ENCODE measurements around the gene SLIT1.

DNA sequence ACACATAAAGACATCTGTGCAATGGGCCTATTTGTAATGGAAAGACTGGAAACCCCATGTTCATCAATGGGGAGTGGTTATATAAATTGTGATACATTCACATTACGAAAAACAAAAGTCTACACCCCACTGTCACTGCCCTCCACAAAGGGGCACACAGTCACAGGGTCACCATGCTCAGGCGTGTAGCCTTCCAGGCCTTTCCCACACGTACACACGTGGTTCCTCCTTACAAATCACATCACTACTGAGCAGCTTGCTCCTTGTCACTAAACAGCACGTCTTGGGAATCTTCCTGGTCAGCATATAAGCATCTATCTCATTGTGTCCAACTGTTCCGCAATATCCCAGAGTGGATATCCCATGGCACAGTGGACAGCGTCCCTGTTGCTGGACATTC is 163.1 kb downstream of the SLIT1 start:
- TF ChIP-seq, protein P1, sequence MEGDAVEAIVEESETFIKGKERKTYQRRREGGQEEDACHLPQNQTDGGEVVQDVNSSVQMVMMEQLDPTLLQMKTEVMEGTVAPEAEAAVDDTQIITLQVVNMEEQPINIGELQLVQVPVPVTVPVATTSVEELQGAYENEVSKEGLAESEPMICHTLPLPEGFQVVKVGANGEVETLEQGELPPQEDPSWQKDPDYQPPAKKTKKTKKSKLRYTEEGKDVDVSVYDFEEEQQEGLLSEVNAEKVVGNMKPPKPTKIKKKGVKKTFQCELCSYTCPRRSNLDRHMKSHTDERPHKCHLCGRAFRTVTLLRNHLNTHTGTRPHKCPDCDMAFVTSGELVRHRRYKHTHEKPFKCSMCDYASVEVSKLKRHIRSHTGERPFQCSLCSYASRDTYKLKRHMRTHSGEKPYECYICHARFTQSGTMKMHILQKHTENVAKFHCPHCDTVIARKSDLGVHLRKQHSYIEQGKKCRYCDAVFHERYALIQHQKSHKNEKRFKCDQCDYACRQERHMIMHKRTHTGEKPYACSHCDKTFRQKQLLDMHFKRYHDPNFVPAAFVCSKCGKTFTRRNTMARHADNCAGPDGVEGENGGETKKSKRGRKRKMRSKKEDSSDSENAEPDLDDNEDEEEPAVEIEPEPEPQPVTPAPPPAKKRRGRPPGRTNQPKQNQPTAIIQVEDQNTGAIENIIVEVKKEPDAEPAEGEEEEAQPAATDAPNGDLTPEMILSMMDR (IDR thresholded peaks at IDR 0.05 in 4 of 5, conservative IDR thresholded peaks at IDR 0.05 in 1 of 5) = no peak
- TF ChIP-seq POLR2A (IDR thresholded peaks at IDR 0.05) = no peak
